Stimulated activated CD4-positive, alpha-beta T cell treated with anti-CD3 and anti-CD28 coated beads, Interleukin-2, amount 100 ng/mL, for 48 hours (primary cell): Measurements from ENCODE around the gene FSHB.

Experiments used
- DNase-seq, 2 donors: peaks; one replicate each; pipeline ENCODE4 v3.0.0-alpha.2; 2020

Gene FSHB

GRCh38 chr11:30270671-30271070, 39.9 kb downstream of the FSHB start:
- no peak for DNase-seq

GRCh38 chr11:30277176-30277575, 46.4 kb downstream of the FSHB start:
- DNase-seq, result no peak

- DNase-seq, result no peak
Measured at GRCh38 chr11:30279796-30280195, 49.0 kb downstream of the FSHB start.

- no peak for DNase-seq
Measured at GRCh38 chr11:30281476-30282288, 50.9 kb downstream of the FSHB start.

GRCh38 chr11:30282289-30282631, 51.4 kb downstream of the FSHB start:
- DNase-seq, result no peak
